GM23338 (cell line): ENCODE results near the gene R3HDM2. TPM values are rescaled to one million over a fixed set of nuclear protein-coding genes. Genes with fewer than 3 reads are reported as not detected.

ENCODE experiments used
- ATAC-seq: fragments of 200-7000 bp; cut with Tn5 transposase; 3 replicates; pipeline ENCODE4 v1.9.1; 2020
- DNase-seq: peaks from one replicate; pipeline ENCODE4 v3.0.0-alpha.2; 2015; ENCODE audit warnings: low spot score
- H2AFZ ChIP-seq: fragments of 200-600 bp; sonication (generic); 2 replicates; pipeline ENCODE4 v1.8.0; 2016; ENCODE audit warnings: antibody characterized with exemption, mild to moderate bottlenecking, moderate library complexity
- H3F3A ChIP-seq: fragments of 200-600 bp; sonication (generic); replicated peaks from 2 replicates; pipeline ENCODE4 v1.8.0; 2017; ENCODE audit warnings: antibody characterized with exemption, mixed run types, low read depth
- H3K27ac ChIP-seq: fragments of 200-600 bp; sonication (generic); 2 replicates; pipeline ENCODE4 v1.6.1; 2016; ENCODE audit warnings: low read depth
- H3K27me3 ChIP-seq: fragments of 200-600 bp; sonication (generic); 2 replicates; pipeline ENCODE4 v1.8.0; 2016; ENCODE audit warnings: mild to moderate bottlenecking, mixed run types, moderate library complexity; ENCODE audit not compliant: insufficient read depth
- H3K36me3 ChIP-seq: fragments of 200-600 bp; sonication (generic); 2 replicates; pipeline ENCODE4 v1.8.0; 2016; ENCODE audit warnings: mild to moderate bottlenecking; ENCODE audit not compliant: insufficient read depth
- H3K4me1 ChIP-seq: fragments of 200-600 bp; sonication (generic); 2 replicates; pipeline ENCODE4 v1.8.0; 2016; ENCODE audit warnings: mild to moderate bottlenecking, moderate library complexity; ENCODE audit not compliant: insufficient read depth
- H3K4me2 ChIP-seq: fragments of 200-600 bp; sonication (generic); 2 replicates; pipeline ENCODE4 v1.7.1; 2017; ENCODE audit warnings: mixed run types
- H3K4me3 ChIP-seq: fragments of 200-600 bp; sonication (generic); 2 replicates; pipeline ENCODE4 v1.6.1; 2016; ENCODE audit warnings: mixed run types
- H3K79me2 ChIP-seq: fragments of 200-600 bp; sonication (generic); replicated peaks from 2 replicates; pipeline ENCODE4 v1.8.0; 2017; ENCODE audit warnings: mild to moderate bottlenecking; ENCODE audit not compliant: insufficient read depth
- H3K9me2 ChIP-seq: fragments of 200-600 bp; sonication (generic); 2 replicates; pipeline ENCODE4 v1.8.0; 2017; ENCODE audit not compliant: insufficient read depth
- H4K20me1 ChIP-seq: fragments of 200-600 bp; sonication (generic); replicated peaks from 2 replicates; pipeline ENCODE4 v1.8.0; 2017; ENCODE audit warnings: mild to moderate bottlenecking; ENCODE audit not compliant: insufficient read depth
- H3K27ac Mint-ChIP-seq: 2 replicates; pipeline ENCODE4 v1.8.0; 2020; ENCODE audit warnings: inconsistent platforms, mild to moderate bottlenecking, moderate library complexity, mixed read lengths
- H3K27me3 Mint-ChIP-seq: 3 replicates; pipeline ENCODE4 v1.8.0; 2022; ENCODE audit warnings: low read depth, mild to moderate bottlenecking, moderate library complexity, mixed read lengths, inconsistent platforms; ENCODE audit not compliant: insufficient read depth, poor library complexity
- H3K36me3 Mint-ChIP-seq: 3 replicates; pipeline ENCODE4 v1.8.0; 2021; ENCODE audit warnings: low read depth, mild to moderate bottlenecking, inconsistent platforms, moderate library complexity, mixed read lengths
- H3K4me1 Mint-ChIP-seq: 3 replicates; pipeline ENCODE4 v1.8.0; 2020; ENCODE audit warnings: mild to moderate bottlenecking, inconsistent platforms, mixed read lengths
- H3K4me3 Mint-ChIP-seq: 3 replicates; pipeline ENCODE4 v1.8.0; 2021; ENCODE audit warnings: moderate library complexity, mild to moderate bottlenecking, inconsistent platforms, mixed read lengths
- H3K9me3 Mint-ChIP-seq: 3 replicates; pipeline ENCODE4 v1.8.0; 2020; ENCODE audit warnings: moderate library complexity, mild to moderate bottlenecking, inconsistent platforms, mixed read lengths
- CREB1 ChIP-seq: fragments of 250-450 bp; sonication (Bioruptor Pico); IDR thresholded peaks from 2 replicates; pipeline ENCODE4 v1.5.0; 2020; ENCODE audit warnings: low read depth, mild to moderate bottlenecking, moderate library complexity
- EZH2 ChIP-seq: fragments of 200-600 bp; sonication (generic); IDR thresholded peaks from one replicate; pipeline ENCODE4 v1.8.0; 2017; ENCODE audit warnings: antibody characterized with exemption, mild to moderate bottlenecking, low read depth; ENCODE audit not compliant: unreplicated experiment
- EZH2phosphoT487 ChIP-seq: fragments of 200-600 bp; sonication (generic); IDR thresholded peaks from one replicate; pipeline ENCODE4 v1.8.1; 2018; ENCODE audit warnings: antibody characterized with exemption; ENCODE audit not compliant: unreplicated experiment
- JUNB ChIP-seq: IDR thresholded peaks from one replicate; pipeline ENCODE4 v1.6.1; 2016; ENCODE audit warnings: antibody characterized with exemption; ENCODE audit not compliant: unreplicated experiment
- NANOG ChIP-seq: IDR thresholded peaks from 2 replicates; pipeline ENCODE4 v1.6.1; 2016; ENCODE audit warnings: antibody characterized with exemption, borderline replicate concordance
- POLR2AphosphoS5 ChIP-seq: IDR thresholded peaks from 2 replicates; pipeline ENCODE4 v1.6.1; 2016; ENCODE audit warnings: antibody characterized with exemption, low read depth
- REST ChIP-seq: IDR thresholded peaks from one replicate; pipeline ENCODE4 v1.6.1; 2018; ENCODE audit warnings: antibody characterized with exemption; ENCODE audit not compliant: unreplicated experiment
- ZNF114 ChIP-seq: fragments of 250-450 bp; sonication (Bioruptor Pico); IDR thresholded peaks from 2 replicates; pipeline ENCODE4 v1.5.0; 2020; ENCODE audit warnings: mild to moderate bottlenecking, moderate library complexity
- ZNF331 ChIP-seq: fragments of 250-450 bp; sonication (Bioruptor Pico); IDR thresholded peaks from 2 replicates; pipeline ENCODE4 v1.5.0; 2020; ENCODE audit warnings: low read depth, mild to moderate bottlenecking, moderate library complexity
- polyA plus RNA-seq: library from polyadenylated mRNA; unstranded; fragments of >200 nt; fragmentation: Nextera tagmentation; extraction: Ambion mirVana; gene quantifications from 2 replicates; pipeline ENCODE4 v1.2.1, GENCODE V29; 2016
- total RNA-seq: library from RNA; depleted of rRNA; stranded (reverse); fragments of >200 nt; shearing (Covaris generic); gene quantifications from 2 replicates; pipeline ENCODE4 v1.2.3, GENCODE V29; 2014
- TF ChIP-seq, protein P1 (sequence below): IDR thresholded peaks from 2 replicates; pipeline ENCODE4 v1.6.1; 2016; ENCODE audit warnings: antibody characterized with exemption

R3HDM2 gene
- total and polyA plus RNA-seq, 2 experiments from 2014 or later: 9.6 to 19.6 TPM

GRCh38 chr12:57208631-57209282, 222.1 kb downstream of the R3HDM2 start:
- no peak overlapping the region for H3K27ac Mint-ChIP-seq
- Histone ChIP-seq H3K36me3 (peaks cover 7% of the 10 kb centered on the region; the same call in 1 of the 2 replicates), H3K79me2 (no peaks in the 10 kb centered on the region), H3F3A (0 out of 2 replicates have a peak, but pooled peaks cover 5% of the 10 kb centered on the region), H2AFZ (no peak overlapping the region), H3K4me3 (no peak overlapping the region), H4K20me1 (0 out of 2 replicates have a peak, but pooled peaks cover 3% of the 10 kb centered on the region), H3K4me1 (peaks cover 11% of the 10 kb centered on the region), H3K9me2 (no peaks in the 10 kb centered on the region), H3K4me2 (no peak overlapping the region), H3K27ac (no peak overlapping the region), H3K27me3 (peaks cover 4% of the 10 kb centered on the region)
- H3K4me3 Mint-ChIP-seq: no peak overlapping the region
- peaks cover 70% of the 10 kb centered on the region for H3K36me3 Mint-ChIP-seq
- no peak for TF ChIP-seq EZH2phosphoT487
- no peak for ATAC-seq
- H3K9me3 Mint-ChIP-seq: no peaks in the 10 kb centered on the region; the same call in 2 of the 3 replicates
- H3K4me1 Mint-ChIP-seq: peaks cover 9% of the 10 kb centered on the region
- peaks cover 23% of the 10 kb centered on the region for H3K27me3 Mint-ChIP-seq
- DNase-seq: no peak

DNA sequence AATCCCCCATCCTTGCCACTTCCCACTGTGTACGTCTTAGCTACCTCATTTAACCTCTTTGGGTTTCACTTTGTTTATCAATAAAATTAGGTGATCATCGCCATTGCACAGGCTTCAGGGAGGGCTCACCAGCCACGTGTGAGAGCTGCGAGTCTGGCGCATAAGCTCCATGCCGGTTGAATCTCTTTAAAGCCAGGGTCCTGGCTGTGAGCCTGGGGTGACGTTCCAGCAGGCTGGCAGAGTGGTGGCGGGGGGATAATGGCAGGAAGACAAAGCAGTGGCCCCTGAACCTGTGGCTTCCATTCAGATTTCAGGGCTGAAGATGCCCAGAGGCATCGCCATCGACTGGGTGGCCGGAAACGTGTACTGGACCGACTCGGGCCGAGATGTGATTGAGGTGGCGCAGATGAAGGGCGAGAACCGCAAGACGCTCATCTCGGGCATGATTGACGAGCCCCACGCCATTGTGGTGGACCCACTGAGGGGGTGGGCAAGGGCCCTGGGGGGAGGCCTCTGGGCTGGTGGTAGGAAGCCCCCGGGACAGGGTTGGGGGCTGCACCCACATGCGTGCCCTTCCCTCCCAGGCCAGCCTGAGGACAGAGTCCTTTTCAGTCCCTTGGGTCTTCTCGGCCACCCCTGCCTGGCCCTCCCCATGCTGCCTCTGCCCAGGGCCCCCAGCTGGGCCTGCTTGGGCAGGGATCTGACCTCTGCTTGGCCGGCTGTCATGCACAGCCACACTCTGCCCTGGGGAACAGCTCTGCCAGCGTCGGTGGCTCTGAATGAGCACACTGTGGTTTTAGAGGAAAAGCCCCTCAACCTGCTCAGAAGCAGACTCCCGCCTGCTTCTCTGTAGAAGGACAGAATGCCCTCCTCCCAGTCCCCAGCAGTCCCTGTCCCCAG, 222.9 kb downstream of the R3HDM2 start:
- Histone ChIP-seq H2AFZ (no peak overlapping the region), H3K4me1 (peaks cover 4% of the 10 kb centered on the region; the same call in 1 of the 2 replicates), H4K20me1 (no peaks in the 10 kb centered on the region), H3K9me2 (no peaks in the 10 kb centered on the region), H3K4me3 (no peak overlapping the region), H3K36me3 (peaks cover 12% of the 10 kb centered on the region; the same call in 1 of the 2 replicates), H3K79me2 (no peaks in the 10 kb centered on the region), H3K27me3 (no peaks in the 10 kb centered on the region), H3K4me2 (no peak overlapping the region), H3F3A (0 out of 2 replicates have a peak, but pooled peaks cover 5% of the 10 kb centered on the region), H3K27ac (no peak overlapping the region)
- Mint-ChIP-seq H3K4me3 (no peak overlapping the region), H3K4me1 (0 out of 3 replicates have a peak, but pooled peaks cover 3% of the 10 kb centered on the region), H3K36me3 (peaks cover 72% of the 10 kb centered on the region), H3K9me3 (no peaks in the 10 kb centered on the region; the same call in 2 of the 3 replicates), H3K27ac (no peak overlapping the region), H3K27me3 (peaks cover 18% of the 10 kb centered on the region)
- DNase-seq (no peak), ATAC-seq (no peak)
- TF ChIP-seq EZH2phosphoT487 (no peak), POLR2AphosphoS5 (no peak), ZNF331 (CRISPR knock-in tag) (no peak), ZNF114 (CRISPR knock-in tag) (no peak), CREB1 (CRISPR knock-in tag) (no peak), REST (no peak), JUNB (no peak), NANOG (no peak), EZH2 (no peak)
- TF ChIP-seq, protein P1, sequence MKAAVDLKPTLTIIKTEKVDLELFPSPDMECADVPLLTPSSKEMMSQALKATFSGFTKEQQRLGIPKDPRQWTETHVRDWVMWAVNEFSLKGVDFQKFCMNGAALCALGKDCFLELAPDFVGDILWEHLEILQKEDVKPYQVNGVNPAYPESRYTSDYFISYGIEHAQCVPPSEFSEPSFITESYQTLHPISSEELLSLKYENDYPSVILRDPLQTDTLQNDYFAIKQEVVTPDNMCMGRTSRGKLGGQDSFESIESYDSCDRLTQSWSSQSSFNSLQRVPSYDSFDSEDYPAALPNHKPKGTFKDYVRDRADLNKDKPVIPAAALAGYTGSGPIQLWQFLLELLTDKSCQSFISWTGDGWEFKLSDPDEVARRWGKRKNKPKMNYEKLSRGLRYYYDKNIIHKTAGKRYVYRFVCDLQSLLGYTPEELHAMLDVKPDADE: no peak
